Right kidney (tissue), 1 donor: ENCODE data around the gene PLEKHG1.

Experiments
- DNase-seq: peaks from one replicate; pipeline ENCODE4 v3.0.0-alpha.2; 2016

Gene PLEKHG1

DNA sequence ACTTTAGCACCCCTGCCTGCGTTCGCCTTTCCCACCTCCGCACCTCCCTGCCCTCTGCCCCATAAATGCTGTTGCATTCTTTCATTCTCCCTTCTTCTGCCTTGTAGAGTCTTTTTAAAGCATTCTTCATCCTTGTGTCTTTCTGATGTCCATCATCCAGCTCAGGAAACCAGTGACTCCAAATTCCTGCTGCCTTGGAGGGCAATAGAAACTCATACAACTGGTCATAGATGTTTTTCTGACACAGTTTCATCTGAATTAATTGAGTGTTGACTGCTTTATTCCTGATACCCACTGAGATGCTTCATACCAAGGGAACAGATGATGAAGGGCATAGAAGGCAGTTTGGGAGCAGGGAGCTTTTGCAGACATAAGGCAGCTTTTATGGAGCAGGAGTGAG lies 19.6 kb downstream of the PLEKHG1 start:
- DNase-seq: no peak

GRCh38 chr6:150620244-150620643 lies 20.6 kb downstream of the PLEKHG1 start:
- DNase-seq: no peak

DNA sequence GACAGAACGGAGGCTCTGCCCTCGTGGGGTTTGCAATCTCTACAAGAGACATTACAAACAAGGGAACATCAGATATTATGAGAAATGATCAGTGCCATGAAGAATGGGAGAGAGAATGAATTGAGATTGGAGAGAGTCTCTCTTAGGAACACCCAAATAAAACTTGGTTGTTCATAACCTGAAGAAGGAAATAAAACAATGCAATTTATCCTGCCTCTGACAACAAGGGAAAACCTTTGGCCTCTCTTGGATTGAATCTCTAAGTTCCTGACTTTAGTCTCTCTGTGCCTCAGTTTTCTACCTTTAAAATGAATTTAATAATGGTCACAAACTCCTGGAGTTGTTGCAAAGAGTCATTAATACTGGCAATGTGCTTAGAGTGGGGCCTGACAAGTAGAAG lies 21.1 kb downstream of the PLEKHG1 start:
- DNase-seq: no peak

DNA sequence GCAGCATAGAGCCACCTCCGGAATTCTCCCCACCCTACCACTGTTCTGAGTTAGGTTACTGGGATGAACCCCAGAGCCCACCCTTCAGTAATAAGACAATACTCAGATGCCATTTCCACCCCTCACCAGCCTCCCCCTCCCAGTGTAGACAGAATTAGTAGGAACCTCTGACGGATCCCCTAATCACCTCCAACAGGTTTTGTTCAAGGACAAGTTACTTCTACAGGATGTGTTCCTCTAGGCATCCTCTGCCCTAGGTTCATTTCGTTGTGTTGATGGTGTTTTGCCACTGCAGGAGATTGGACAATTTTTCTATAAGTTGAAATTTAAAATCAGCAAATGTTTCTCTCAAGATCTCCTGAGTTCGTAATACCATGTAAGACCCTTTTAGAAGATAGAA lies 22.8 kb downstream of the PLEKHG1 start:
- DNase-seq: no peak

GRCh38 chr6:150622941-150623874 lies 23.5 kb downstream of the PLEKHG1 start:
- no peak for DNase-seq

GRCh38 chr6:150624191-150624590 lies 24.5 kb downstream of the PLEKHG1 start:
- no peak for DNase-seq

DNA sequence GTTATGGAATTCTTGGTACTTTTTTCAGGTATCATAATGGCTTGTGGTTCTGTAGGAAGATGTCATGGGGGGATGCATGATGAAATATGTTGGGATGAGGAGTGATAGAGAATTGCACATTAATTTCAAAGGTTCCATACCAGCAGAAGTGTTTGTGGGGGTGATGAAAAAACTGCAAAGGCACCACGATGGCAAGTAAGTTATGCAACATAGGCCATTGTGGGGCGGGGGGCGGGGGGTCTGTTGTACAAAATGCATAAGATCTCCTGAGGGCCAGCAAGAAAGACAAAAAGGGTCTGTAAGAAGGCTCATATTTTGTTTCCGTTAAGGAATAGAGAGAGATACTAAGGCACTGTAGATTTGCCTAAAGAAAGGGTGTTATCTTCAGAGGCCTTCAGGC lies 26.2 kb downstream of the PLEKHG1 start:
- DNase-seq: no peak

GRCh38 chr6:150627154-150627553 lies 27.5 kb downstream of the PLEKHG1 start:
- DNase-seq: no peak

- DNase-seq: no peak
Measured at GRCh38 chr6:150627585-150628025, 27.9 kb downstream of the PLEKHG1 start.

DNA sequence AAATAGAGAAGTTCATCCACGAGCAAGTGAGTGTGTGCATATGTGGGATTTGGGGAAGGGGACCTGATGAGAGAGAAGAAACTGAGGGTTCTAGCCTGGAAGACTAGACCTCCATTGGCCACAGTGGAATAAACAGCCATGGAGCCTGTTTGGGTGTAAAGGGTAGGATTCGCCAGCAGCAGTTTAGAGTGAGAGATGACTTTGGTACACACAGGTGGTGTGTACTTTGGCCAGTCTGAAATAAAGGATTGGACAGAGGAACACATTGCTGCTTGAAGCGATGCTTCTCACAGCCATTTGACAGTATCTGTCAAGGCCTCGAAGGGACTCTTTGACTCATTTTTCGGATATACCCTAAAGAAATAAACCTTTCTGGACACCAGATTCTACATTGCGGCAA lies 29.2 kb downstream of the PLEKHG1 start:
- no peak for DNase-seq

GRCh38 chr6:150631283-150631983 lies 31.7 kb downstream of the PLEKHG1 start:
- no peak for DNase-seq

DNA sequence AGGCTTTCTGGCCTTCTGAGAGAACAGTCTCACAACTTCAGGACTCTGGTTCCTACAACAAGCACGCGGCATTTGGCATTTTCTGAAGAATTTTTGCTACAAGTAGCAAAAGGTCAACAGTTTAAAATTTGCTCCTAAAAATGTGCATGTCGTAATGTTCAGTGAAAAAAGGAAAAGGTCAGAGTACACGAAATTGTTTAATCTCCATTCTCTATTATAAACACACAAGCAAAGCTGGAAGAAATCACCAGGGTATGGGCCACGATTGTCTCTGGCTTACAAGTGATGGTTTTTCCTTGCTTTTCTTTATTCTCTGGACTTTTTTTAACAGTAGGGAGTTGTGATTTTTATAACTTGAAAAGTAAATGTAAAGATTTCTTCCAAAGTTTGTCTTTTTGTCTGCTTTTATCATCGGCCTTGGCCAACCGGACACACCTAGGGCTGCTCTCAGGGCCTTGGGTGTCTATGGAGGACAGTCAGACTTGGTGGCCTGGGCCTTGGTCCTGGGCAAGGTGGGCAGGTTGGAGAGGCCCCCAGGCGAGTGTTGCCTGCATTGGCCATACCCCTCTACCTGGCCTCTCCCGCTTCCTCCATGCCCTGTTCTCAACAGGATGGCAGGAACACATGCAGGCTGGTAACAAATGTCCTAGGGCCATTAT lies 32.4 kb downstream of the PLEKHG1 start:
- DNase-seq: no peak

DNA sequence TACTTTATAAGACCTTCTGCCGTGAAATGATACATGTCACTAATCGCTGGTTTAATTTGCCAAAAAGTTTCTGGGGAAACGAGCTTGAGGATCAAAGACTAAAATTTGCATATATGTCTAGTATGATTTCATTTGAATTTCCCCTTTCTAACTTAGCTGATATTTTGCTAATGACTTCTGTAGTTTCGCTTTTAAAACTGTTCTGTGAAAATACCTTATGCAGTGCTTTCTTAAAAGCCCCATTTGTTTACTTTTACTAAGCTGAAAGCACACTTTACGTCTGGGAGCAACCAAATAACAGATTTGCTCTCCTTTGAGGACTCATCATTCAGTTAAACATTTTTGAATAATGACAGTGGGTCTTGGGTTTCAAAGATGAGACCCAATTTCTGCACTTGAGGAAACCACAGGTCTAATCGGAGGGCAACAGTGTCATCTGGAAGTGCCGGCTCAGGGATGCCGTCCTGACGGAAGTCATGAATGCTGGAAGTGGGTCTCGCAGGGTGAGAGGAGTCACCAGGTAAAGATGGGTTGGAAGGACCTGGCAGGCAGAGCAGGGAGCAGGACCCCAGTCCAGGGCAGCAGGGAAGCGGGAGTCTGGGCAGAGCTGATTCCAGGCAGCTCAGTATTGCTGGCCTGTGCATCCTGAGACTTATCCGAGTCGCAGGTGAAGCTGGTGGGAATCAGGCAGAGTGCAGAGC lies 33.2 kb downstream of the PLEKHG1 start:
- no peak for DNase-seq

DNA sequence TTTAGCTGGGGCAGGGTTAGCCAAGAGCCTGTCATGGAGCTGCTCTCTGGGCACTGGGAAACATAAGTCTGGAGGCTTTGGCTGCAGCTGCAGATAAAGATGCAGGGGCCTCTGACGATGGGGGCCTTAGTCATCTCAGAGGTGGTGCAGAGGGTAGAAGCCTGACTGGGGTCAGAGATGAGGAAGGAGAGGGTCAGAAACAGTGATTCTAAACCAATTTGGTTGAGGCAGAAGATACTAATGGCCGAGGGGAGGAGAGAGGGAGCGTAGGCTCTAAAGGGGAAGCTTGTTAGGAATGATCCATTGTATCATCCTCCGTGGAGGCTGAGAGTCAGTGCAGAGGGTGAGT lies 33.8 kb downstream of the PLEKHG1 start:
- no peak for DNase-seq

DNA sequence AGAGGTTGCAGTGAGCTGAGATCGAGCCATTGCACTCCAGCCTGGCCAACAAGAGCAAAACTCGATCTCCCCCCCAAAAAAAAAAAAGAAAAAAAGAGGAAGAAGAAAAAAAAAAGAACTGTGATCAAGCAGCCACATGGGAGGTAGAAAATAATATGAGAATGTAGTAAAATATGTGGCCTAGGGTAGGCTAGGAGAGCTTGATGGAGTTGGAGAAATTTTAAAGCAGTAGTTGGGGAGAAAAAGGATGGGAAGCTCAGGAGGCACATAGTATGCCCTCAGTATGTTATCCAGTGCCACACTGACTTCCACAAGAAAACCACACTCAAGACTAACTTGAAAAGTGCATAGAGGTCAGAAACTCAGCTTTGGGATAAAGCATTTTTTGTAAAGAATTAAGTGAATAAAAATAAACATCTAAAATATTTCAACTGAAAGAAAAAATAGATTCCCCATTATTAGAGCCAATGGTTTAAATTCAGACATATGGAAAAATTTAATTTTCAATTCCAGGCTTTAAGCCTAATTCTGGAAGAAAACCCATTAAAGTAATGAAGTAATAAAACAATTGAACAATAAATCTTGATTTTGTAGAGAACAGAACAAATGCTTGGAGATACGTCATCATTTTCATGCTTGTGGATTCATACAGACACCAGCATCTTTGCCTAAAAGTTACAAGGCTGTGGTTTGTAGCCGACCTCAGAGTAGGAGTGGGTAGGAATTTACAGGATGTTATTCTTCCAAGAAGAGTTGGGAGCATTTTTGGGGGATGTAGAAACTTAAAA lies 34.7 kb downstream of the PLEKHG1 start:
- DNase-seq: no peak

- no peak for DNase-seq
Measured at GRCh38 chr6:150634964-150635292, 35.2 kb downstream of the PLEKHG1 start.

- DNase-seq: no peak
Measured at GRCh38 chr6:150635906-150636514, 36.3 kb downstream of the PLEKHG1 start.

DNA sequence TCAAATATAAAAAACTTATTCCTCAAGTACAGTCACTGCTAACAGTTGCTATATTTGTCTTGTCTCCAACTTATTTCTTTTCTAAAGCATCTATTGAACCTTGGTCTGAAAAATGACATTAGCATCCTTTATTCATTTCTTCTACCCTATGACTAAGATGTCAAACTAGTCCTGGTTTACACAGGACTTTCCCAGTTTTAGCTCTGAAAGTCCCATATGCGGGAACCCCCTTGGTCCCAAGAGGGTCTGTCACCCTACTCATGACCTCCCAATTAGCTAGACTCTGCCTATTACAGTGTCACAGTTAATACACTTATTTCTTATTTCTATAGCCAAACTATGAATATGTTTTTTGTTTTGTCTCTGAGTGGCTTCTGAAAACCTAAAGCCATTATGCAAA lies 37.1 kb downstream of the PLEKHG1 start:
- no peak for DNase-seq

DNA sequence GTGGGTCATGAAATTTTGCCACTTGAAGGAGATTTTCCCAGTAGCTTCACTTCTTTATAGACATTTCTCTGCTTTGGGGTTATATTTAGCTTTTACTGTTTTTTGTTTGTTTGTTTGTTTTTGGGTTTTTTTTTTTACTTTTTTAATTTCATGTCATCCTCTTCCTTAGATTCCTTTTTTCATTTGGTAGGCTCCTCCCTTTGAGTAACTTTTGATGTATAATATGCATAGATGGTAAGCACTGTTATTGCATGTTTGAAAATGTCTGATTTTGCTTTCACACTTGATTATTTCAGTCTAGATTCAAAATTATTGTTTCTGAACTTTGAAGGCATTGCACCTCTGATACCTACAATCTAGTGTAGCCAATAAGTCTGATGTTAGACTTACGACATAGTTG lies 37.6 kb downstream of the PLEKHG1 start:
- DNase-seq: no peak

DNA sequence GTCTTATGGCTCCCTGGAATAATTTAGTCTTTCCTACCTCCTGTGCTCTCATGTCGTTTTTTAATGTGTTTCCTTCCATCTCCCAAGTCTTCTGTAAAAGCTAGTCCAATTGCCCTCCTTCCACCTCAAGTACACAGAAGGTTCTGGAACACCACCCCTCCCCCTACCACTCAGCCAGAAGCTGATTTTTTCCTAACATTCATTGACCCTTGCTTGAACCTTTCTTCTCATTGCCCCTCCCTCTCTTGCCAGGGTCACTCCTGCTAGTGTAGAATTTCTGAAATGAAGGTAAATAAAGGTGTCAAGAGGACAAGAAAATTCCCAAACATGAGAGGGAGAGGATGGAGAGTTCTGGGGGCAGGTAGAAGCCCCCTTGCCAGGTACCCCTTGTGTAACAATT lies 38.6 kb downstream of the PLEKHG1 start:
- DNase-seq: no peak

DNA sequence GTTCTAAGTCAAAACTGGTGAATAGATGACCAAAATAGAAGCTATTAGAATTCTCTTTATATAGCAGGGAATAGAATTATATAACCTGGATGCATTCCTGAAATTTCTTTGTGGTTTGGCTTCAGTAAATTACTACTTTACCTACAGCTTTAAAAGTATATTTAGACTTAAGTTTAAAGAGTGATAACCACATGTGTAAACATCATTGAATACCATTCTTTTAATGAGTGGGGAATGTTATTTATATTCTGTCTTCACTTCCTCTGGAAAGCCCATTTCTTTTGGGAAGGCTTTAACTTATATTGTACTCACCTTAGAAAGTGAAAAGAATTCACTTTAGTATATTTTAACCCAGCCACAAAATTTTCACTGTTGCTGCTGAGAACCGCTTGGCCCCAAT lies 39.1 kb downstream of the PLEKHG1 start:
- DNase-seq: no peak
